B cell (primary cell): Measurements from ENCODE around the gene TLX2. TPM values are rescaled to one million over a fixed set of nuclear protein-coding genes. Genes with fewer than 3 reads are reported as not detected.

Experiments
- ATAC-seq: fragments of 200-7000 bp; cut with Tn5 transposase; one replicate; pipeline ENCODE4 v1.10.0; 2021; ENCODE audit warnings: low read depth, mild to moderate bottlenecking, moderate number of reproducible peaks, moderate library complexity
- CTCF ChIA-PET: fragments of 350-600 bp; sonication (Branson Sonifier 250); formaldehyde crosslinking; loops from one replicate; lab custom pipeline; 2021; ENCODE audit warnings: antibody characterized with exemption, inconsistent platforms; lab: Charles Lee
- POLR2A ChIA-PET: fragments of 350-600 bp; sonication (Branson Sonifier 250); formaldehyde crosslinking; loops from one replicate; lab custom pipeline; 2021; ENCODE audit warnings: antibody characterized with exemption; lab: Charles Lee
- DNase-seq: peaks from one replicate; pipeline ENCODE4 v3.0.0; 2013
- H2AFZ ChIP-seq: 2 replicates; pipeline ENCODE4 v1.6.1; 2012; ENCODE audit warnings: mild to moderate bottlenecking, low read depth, low read length; ENCODE audit not compliant: insufficient read depth, poor library complexity, severe bottlenecking
- H3K27ac ChIP-seq, 2 donors: 1 replicate in 1 of 2; 2 replicates in 1 of 2; pipeline ENCODE4 v1.5.1; 2012 to 2013; ENCODE audit warnings: low read length in 2 of 2, mild to moderate bottlenecking in 2 of 2, moderate library complexity in 1 of 2
- H3K27me3 ChIP-seq, 4 experiments: fragments of 200-600 bp in 1 of 4; sonication (generic) in 1 of 4; replicated peaks in 1 of 4; 1 replicate in 2 of 4; 2 replicates in 2 of 4; pipeline versions ENCODE4 v1.6.1 to v1.7.0; 2013 to 2016; ENCODE audit warnings: low read length in 3 of 4, mild to moderate bottlenecking in 2 of 4, mixed read lengths in 1 of 4, moderate library complexity in 1 of 4; ENCODE audit not compliant: insufficient read depth in 4 of 4, control insufficient read depth in 3 of 4; ENCODE audit errors: control extremely low read depth in 1 of 4
- H3K36me3 ChIP-seq, 2 experiments: replicated peaks in 1 of 2; 1 replicate in 1 of 2; 2 replicates in 1 of 2; pipeline versions ENCODE4 v1.6.1 to v1.7.1; 2013; ENCODE audit warnings: low read length in 1 of 2; ENCODE audit not compliant: insufficient read depth in 2 of 2, control insufficient read depth in 1 of 2; ENCODE audit errors: control extremely low read depth in 1 of 2, extremely low read depth in 1 of 2
- H3K4me1 ChIP-seq, 2 donors: fragments of 200-600 bp in 1 of 2; sonication (generic) in 1 of 2; 1 replicate in 1 of 2; 2 replicates in 1 of 2; pipeline versions ENCODE4 v1.5.1 to v1.6.1; 2013 to 2017; ENCODE audit warnings: low read length in 2 of 2; ENCODE audit not compliant: control insufficient read depth in 2 of 2, insufficient read depth in 2 of 2
- H3K4me2 ChIP-seq: replicated peaks from 2 replicates; pipeline ENCODE3; 2012; ENCODE audit warnings: mild to moderate bottlenecking, low read depth, low read length; ENCODE audit not compliant: poor library complexity, severe bottlenecking
- H3K4me3 ChIP-seq, 5 experiments: fragments of 200-600 bp in 1 of 5; sonication (generic) in 1 of 5; 1 replicate in 3 of 5; 2 replicates in 2 of 5; pipeline versions ENCODE4 v1.5.1 to v1.7.0; 2011 to 2016; ENCODE audit warnings: low read length in 4 of 5, mild to moderate bottlenecking in 4 of 5, low read depth in 2 of 5, control low read depth in 1 of 5, moderate library complexity in 1 of 5; ENCODE audit not compliant: insufficient read depth in 1 of 5; ENCODE audit errors: control extremely low read depth in 1 of 5, extremely low read depth in 1 of 5
- H3K79me2 ChIP-seq: fragments of 200-600 bp; sonication (generic); one replicate; pipeline ENCODE4 v1.6.0; 2016; ENCODE audit warnings: low read length; ENCODE audit not compliant: control insufficient read depth, insufficient read depth
- H3K9ac ChIP-seq: fragments of 200-600 bp; sonication (generic); 2 replicates; pipeline ENCODE4 v1.6.1; 2017; ENCODE audit warnings: mild to moderate bottlenecking, low read length, moderate library complexity
- H3K9me3 ChIP-seq, 3 donors: one replicate each; pipeline versions ENCODE4 v1.6.1 to v1.7.1; 2013; ENCODE audit warnings: low read length in 2 of 3; ENCODE audit not compliant: control insufficient read depth in 2 of 3, insufficient read depth in 1 of 3; ENCODE audit errors: control extremely low read depth in 1 of 3
- H4K20me1 ChIP-seq: 2 replicates; pipeline ENCODE4 v1.6.0; 2012; ENCODE audit warnings: mild to moderate bottlenecking, low read length; ENCODE audit not compliant: insufficient read depth, control insufficient read depth, poor library complexity, severe bottlenecking
- H3K27ac Mint-ChIP-seq: one replicate; pipeline ENCODE4 v1.8.0; 2021; ENCODE audit warnings: mixed read lengths
- H3K27me3 Mint-ChIP-seq: one replicate; pipeline ENCODE4 v1.8.0; 2021; ENCODE audit warnings: mixed read lengths
- H3K4me1 Mint-ChIP-seq: one replicate; pipeline ENCODE4 v1.8.0; 2021; ENCODE audit warnings: mixed read lengths
- H3K4me3 Mint-ChIP-seq: one replicate; pipeline ENCODE4 v1.8.0; 2021; ENCODE audit warnings: mixed read lengths
- H3K9me3 Mint-ChIP-seq: one replicate; pipeline ENCODE4 v1.8.0; 2022; ENCODE audit warnings: mixed read lengths; ENCODE audit not compliant: insufficient read depth
- EZH2 ChIP-seq: IDR thresholded peaks from 2 replicates; pipeline ENCODE4 v1.6.1; 2012; ENCODE audit warnings: borderline replicate concordance, low read depth, mild to moderate bottlenecking, moderate library complexity, low read length; ENCODE audit not compliant: insufficient read depth, poor library complexity, severe bottlenecking
- WGBS: methylation state at CpG from one replicate; pipeline ENCODE4 v1.1.5; 2013; ENCODE audit warnings: missing lambda C conversion rate; ENCODE audit not compliant: insufficient coverage; 5-methylcytosine and 5-hydroxymethylcytosine counted together
- intact Hi-C: fragments of 100-400 bp; cut with micrococcal nuclease; formaldehyde crosslinking; loops from one replicate; pipeline ENCODE4 v1.10.0; 2022
- polyA plus RNA-seq: library from polyadenylated mRNA; depleted of rRNA; stranded (reverse); fragments of >200 nt; gene quantifications from 2 replicates; pipeline ENCODE4 v1.2.3, GENCODE V29; 2012
- total RNA-seq, 2 donors: library from RNA; stranded (reverse); fragments of 120-200 nt in 1 of 2; gene quantifications; 1 replicate in 1 of 2; 2 replicates in 1 of 2; pipeline versions ENCODE4 v1.2.3 to v1.2.4, GENCODE V29; 2013 to 2022
- TF ChIP-seq, protein P1 (sequence below): fragments of 200-600 bp; IDR thresholded peaks from one replicate; pipeline ENCODE4 v1.8.0; 2022; ENCODE audit warnings: antibody characterized with exemption, mild to moderate bottlenecking

TLX2 gene
- total and polyA plus RNA-seq, 2 donors (not counting 1 experiment from before 2014, with no cell fraction given) = 0.06 TPM; not detected in 1

DNA sequence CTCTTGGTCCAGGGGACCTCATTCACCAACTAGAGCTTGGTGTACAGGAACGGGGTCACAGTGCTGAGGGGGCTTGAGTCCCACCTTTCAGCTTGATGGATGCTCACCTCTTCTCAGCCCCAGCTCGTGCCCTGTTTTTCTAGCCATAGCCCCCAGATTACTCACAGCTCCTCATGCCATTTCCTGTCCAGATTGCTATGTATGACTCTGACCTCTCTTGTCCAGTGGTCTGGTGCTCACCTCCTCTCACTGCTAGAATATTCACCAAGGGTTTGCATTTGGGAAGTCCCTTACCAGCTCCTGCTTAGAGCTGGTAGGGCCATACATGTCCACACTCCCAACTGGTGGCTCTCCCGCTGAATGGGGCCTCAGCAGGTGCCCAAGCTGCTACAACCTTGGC, 20.7 kb upstream of the TLX2 start:
- Histone ChIP-seq H3K79me2 (peaks cover 4% of the 10 kb centered on the region), H3K4me3 (no peak overlapping the region), H3K27ac (no peak overlapping the region), H3K9me3 (peaks cover 0 to 8% (median 0%) of the 10 kb centered on the region in 3 donors), H4K20me1 (peaks cover 10% of the 10 kb centered on the region), H2AFZ (no peak overlapping the region), H3K36me3 (peaks cover 0 to 53% of the 10 kb centered on the region in 2 experiments), H3K4me2 (no peak overlapping the region), H3K27me3 (peaks cover 0 to 16% (median 7%) of the 10 kb centered on the region in 4 experiments), H3K4me1 (peaks cover 11 to 12% of the 10 kb centered on the region in 2 donors), H3K9ac (no peak overlapping the region)
- no peak for TF ChIP-seq EZH2
- TF ChIP-seq, protein P1, sequence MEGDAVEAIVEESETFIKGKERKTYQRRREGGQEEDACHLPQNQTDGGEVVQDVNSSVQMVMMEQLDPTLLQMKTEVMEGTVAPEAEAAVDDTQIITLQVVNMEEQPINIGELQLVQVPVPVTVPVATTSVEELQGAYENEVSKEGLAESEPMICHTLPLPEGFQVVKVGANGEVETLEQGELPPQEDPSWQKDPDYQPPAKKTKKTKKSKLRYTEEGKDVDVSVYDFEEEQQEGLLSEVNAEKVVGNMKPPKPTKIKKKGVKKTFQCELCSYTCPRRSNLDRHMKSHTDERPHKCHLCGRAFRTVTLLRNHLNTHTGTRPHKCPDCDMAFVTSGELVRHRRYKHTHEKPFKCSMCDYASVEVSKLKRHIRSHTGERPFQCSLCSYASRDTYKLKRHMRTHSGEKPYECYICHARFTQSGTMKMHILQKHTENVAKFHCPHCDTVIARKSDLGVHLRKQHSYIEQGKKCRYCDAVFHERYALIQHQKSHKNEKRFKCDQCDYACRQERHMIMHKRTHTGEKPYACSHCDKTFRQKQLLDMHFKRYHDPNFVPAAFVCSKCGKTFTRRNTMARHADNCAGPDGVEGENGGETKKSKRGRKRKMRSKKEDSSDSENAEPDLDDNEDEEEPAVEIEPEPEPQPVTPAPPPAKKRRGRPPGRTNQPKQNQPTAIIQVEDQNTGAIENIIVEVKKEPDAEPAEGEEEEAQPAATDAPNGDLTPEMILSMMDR = no peak
- Mint-ChIP-seq H3K4me3 (no peak overlapping the region), H3K27me3 (peaks cover 10% of the 10 kb centered on the region), H3K9me3 (no peaks in the 10 kb centered on the region), H3K27ac (no peak overlapping the region), H3K4me1 (peaks cover 11% of the 10 kb centered on the region)
- WGBS = 100% methylated on average over 3 of the region's 3 CpGs
- DNase-seq = no peak
- ATAC-seq = no peak
- intact Hi-C loops = no loop called here
- POLR2A ChIA-PET = no interaction called here
- CTCF ChIA-PET = interaction anchor here (1.9 to 2.9 kb wide), 2 partner anchors 10 to 94 kb away, joined by 5 to 8 read pairs; no protein-coding TSS in a partner anchor

GRCh38 chr2:74495440-74495839, 18.8 kb upstream of the TLX2 start:
- Histone ChIP-seq H3K4me1 (peaks cover 28 to 30% of the 10 kb centered on the region in 2 donors), H2AFZ (no peak overlapping the region), H3K9me3 (peaks cover 0 to 18% (median 0%) of the 10 kb centered on the region in 3 donors), H4K20me1 (no peaks in the 10 kb centered on the region), H3K9ac (no peak overlapping the region), H3K36me3 (peaks cover 0 to 38% of the 10 kb centered on the region in 2 experiments), H3K79me2 (no peaks in the 10 kb centered on the region), H3K27me3 (peaks cover 0 to 35% (median 22%) of the 10 kb centered on the region in 4 experiments), H3K27ac (no peak overlapping the region), H3K4me3 (no peak overlapping the region), H3K4me2 (no peak overlapping the region)
- ChIA-PET POLR2A (no interaction called here), CTCF (interaction anchor here (0.9 to 2.9 kb wide), 4 partner anchors 8 to 160 kb away, joined by 3 to 8 read pairs (median 4); partner anchors contain the start of genes CCDC142 and TTC31)
- H3K27me3 Mint-ChIP-seq = peaks cover 22% of the 10 kb centered on the region
- H3K9me3 Mint-ChIP-seq = no peaks in the 10 kb centered on the region
- H3K4me3 Mint-ChIP-seq = no peak overlapping the region
- DNase-seq (no peak), ATAC-seq (no peak)
- no peak overlapping the region for H3K27ac Mint-ChIP-seq
- intact Hi-C loops = loop anchor here (5.0 kb wide), 1 partner anchor 37 kb away; no protein-coding TSS in a partner anchor
- TF ChIP-seq, protein P1 = no peak
- no peak for TF ChIP-seq EZH2
- WGBS = no CpG with 5 or more reads among the region's 1 CpG
- H3K4me1 Mint-ChIP-seq = peaks cover 26% of the 10 kb centered on the region
